Transverse colon (tissue), 4 donors: ENCODE measurements around the gene CEP44. TPM values are rescaled to one million over a fixed set of nuclear protein-coding genes. Genes with fewer than 3 reads are reported as not detected.

Source experiments
- DNase-seq: peaks from one replicate; pipeline ENCODE4 v3.0.0-alpha.2; 2019
- H3K27ac ChIP-seq, 4 donors: fragments of 200-600 bp; sonication (generic); 2 replicates each; pipeline ENCODE4 v1.5.1; 2016 to 2018; ENCODE audit warnings: inconsistent platforms in 4 of 4
- H3K27me3 ChIP-seq: fragments of 200-600 bp; sonication (generic); 2 replicates; pipeline ENCODE4 v1.5.1; 2017; ENCODE audit warnings: inconsistent platforms
- H3K36me3 ChIP-seq, 4 donors: fragments of 200-600 bp; sonication (generic); 2 replicates each; pipeline ENCODE4 v1.5.1; 2017 to 2019; ENCODE audit warnings: inconsistent platforms in 4 of 4
- H3K4me1 ChIP-seq, 4 donors: fragments of 200-600 bp; sonication (generic); 2 replicates each; pipeline ENCODE4 v1.5.1; 2017 to 2020; ENCODE audit warnings: inconsistent platforms in 4 of 4
- H3K4me3 ChIP-seq, 4 donors: fragments of 200-600 bp; sonication (generic); 1 replicate in 1 of 4; 2 replicates in 3 of 4; pipeline versions ENCODE4 v1.5.1 to v1.6.1; 2017 to 2019; ENCODE audit warnings: inconsistent platforms in 4 of 4
- H3K9me3 ChIP-seq, 2 donors: fragments of 200-600 bp; sonication (generic); 2 replicates each; pipeline ENCODE4 v1.5.1; 2017 to 2019; ENCODE audit warnings: inconsistent platforms in 2 of 2
- CTCF ChIP-seq, 5 experiments: fragments of 200-600 bp in 3 of 5; fragments of 450-650 bp in 2 of 5; sonication (generic) in 3 of 5; IDR thresholded peaks; 1 replicate in 2 of 5; 2 replicates in 3 of 5; pipeline ENCODE4 v1.5.1; 2016 to 2017; ENCODE audit warnings: antibody characterized with exemption in 5 of 5, inconsistent platforms in 3 of 5, mild to moderate bottlenecking in 2 of 5, moderate library complexity in 1 of 5
- EP300 ChIP-seq: sonication (generic); formaldehyde crosslinking; IDR thresholded peaks from one replicate; pipeline ENCODE4 v1.6.1; 2017; ENCODE audit warnings: antibody characterized with exemption, low read depth
- POLR2A ChIP-seq: fragments of 450-650 bp; IDR thresholded peaks from one replicate; pipeline ENCODE4 v1.6.1; 2016; ENCODE audit warnings: antibody characterized with exemption, mild to moderate bottlenecking, moderate library complexity
- POLR2AphosphoS5 ChIP-seq, 3 donors: sonication (generic); formaldehyde crosslinking; IDR thresholded peaks; one replicate each; pipeline ENCODE4 v1.6.1; 2016; ENCODE audit warnings: antibody characterized with exemption in 3 of 3
- WGBS, 2 donors: methylation state at CpG; one replicate each; pipeline ENCODE4 v1.1.5; 2018; ENCODE audit warnings: low coverage in 1 of 2; 5-methylcytosine and 5-hydroxymethylcytosine counted together
- in situ Hi-C, 4 donors: fragments of 200-750 bp; cut with MboI; loops; one replicate each; pipeline versions ENCODE4 v1.15.0 to v1.15.1; 2017; ENCODE audit warnings: low sequenced_read_pairs in 3 of 4, low pct_ligation_motif_present in 1 of 4, low pct_unique_long_range_greater_than_20kb in 1 of 4
- intact Hi-C: fragments of 100-400 bp; cut with DNase I; formaldehyde crosslinking; loops from one replicate; pipeline ENCODE4 v1.15.1; 2023; ENCODE audit warnings: low total_unique reads
- total RNA-seq, 4 donors: library from RNA; depleted of rRNA; stranded (reverse); fragments of >200 nt; gene quantifications; one replicate each; pipeline ENCODE4 v1.1.0, GENCODE V29; 2016

The CEP44 gene
- total RNA-seq, 4 donors from 2014 or later = 13.5 to 40.6 (median 24.4) TPM

DNA sequence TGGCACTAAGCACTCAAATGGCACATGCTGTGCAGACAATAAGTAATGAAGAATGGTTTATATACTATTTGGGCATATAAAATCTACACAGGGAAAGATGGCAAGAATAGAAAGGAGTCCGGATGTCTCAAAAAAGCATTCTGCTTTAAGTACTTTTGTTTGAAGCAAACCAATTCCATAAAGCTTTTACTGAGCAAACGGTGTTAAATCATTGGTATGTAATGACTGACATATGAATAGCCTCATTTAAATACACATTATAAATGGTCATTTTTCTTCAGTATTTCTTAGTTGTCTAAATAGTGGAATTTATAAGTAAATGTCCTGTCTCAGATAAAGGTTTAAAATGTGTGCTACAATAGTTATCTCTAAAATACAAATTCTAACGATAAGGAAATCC is 6.3 kb upstream of the CEP44 start:
- 68 to 69% methylated on average over 3 of the region's 3 CpGs for WGBS, 2 donors
- Histone ChIP-seq H3K27me3 (no peaks in the 10 kb centered on the region), H3K9me3 (peaks cover 0 to 8% of the 10 kb centered on the region in 2 donors), H3K27ac (no peak overlapping the region), H3K4me1 (peaks cover 0 to 42% (median 11%) of the 10 kb centered on the region in 4 donors), H3K36me3 (no peaks in the 10 kb centered on the region), H3K4me3 (no peak overlapping the region)
- in situ Hi-C loops (no loop called here), intact Hi-C loops (no loop called here)
- TF ChIP-seq EP300 (no peak), POLR2AphosphoS5 (IDR thresholded peaks at IDR 0.05) (no peak), POLR2A (no peak), CTCF (IDR thresholded peaks at IDR 0.05) (no peak)
- no peak for DNase-seq

GRCh38 chr4:174278467-174278866 is 5.2 kb upstream of the CEP44 start:
- intact Hi-C loops = no loop called here
- in situ Hi-C loops = no loop called here
- H3K36me3 ChIP-seq = no peaks in the 10 kb centered on the region
- H3K4me1 ChIP-seq = peaks cover 0 to 44% (median 12%) of the 10 kb centered on the region in 4 donors
- H3K9me3 ChIP-seq = peaks cover 0 to 8% of the 10 kb centered on the region in 2 donors
- no peak overlapping the region for H3K27ac ChIP-seq
- TF ChIP-seq CTCF (IDR thresholded peaks at IDR 0.05) = no peak
- TF ChIP-seq EP300 = no peak
- TF ChIP-seq POLR2A = no peak
- no peak for TF ChIP-seq POLR2AphosphoS5 (IDR thresholded peaks at IDR 0.05)
- no peaks in the 10 kb centered on the region for H3K27me3 ChIP-seq
- DNase-seq = no peak
- no peak overlapping the region for H3K4me3 ChIP-seq

- Histone ChIP-seq H3K9me3 (peaks cover 0 to 8% of the 10 kb centered on the region in 2 donors), H3K27me3 (no peaks in the 10 kb centered on the region), H3K4me3 (no peak overlapping the region), H3K36me3 (no peaks in the 10 kb centered on the region), H3K27ac (no peak overlapping the region), H3K4me1 (peaks cover 0 to 47% (median 14%) of the 10 kb centered on the region in 4 donors)
- no peak for DNase-seq
- TF ChIP-seq CTCF (IDR thresholded peaks at IDR 0.05) (no peak), POLR2AphosphoS5 (IDR thresholded peaks at IDR 0.05) (no peak), EP300 (no peak)
- 92 to 96% methylated on average over 3 of the region's 3 CpGs for WGBS, 2 donors
- in situ Hi-C loops = no loop called here
- intact Hi-C loops = no loop called here
Measured at GRCh38 chr4:174279433-174280155, 4.1 kb upstream of the CEP44 start.

DNA sequence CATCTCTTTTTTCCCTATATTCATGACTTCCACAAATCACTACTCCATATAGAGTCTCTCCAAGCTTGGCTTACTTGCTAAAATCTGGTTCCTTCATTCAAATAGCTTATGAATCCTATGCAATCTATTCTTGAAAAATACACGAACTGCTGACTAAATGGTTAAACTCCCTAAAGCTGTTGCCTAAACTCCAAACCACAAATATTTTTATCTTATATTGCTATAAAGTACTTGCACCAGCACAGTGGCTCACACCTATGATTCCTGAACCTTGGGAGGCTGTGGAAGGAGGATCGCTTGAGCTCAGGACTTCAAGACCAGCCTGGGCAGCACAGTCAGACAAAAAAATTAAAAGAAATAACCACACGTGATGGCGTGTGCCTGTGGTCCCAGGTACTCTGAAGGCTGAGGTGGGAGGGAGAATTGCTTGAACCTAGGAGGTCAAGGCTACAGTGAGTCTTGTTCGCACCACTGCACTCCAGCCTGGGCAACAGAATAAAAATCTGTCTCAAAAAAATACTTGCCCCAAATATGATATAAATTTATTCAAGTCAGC is 2.5 kb upstream of the CEP44 start:
- H3K36me3 ChIP-seq = no peaks in the 10 kb centered on the region
- H3K9me3 ChIP-seq = peaks cover 0 to 8% of the 10 kb centered on the region in 2 donors
- 83 to 89% methylated on average over 4 to 5 of the region's 5 CpGs for WGBS, 2 donors
- peaks cover 0 to 64% (median 21%) of the 10 kb centered on the region in 4 donors for H3K4me1 ChIP-seq
- no peak overlapping the region for H3K27ac ChIP-seq
- no peak overlapping the region for H3K4me3 ChIP-seq
- intact Hi-C loops (no loop called here), in situ Hi-C loops (no loop called here)
- TF ChIP-seq EP300 = no peak
- TF ChIP-seq CTCF (IDR thresholded peaks at IDR 0.05) = no peak
- no peak for TF ChIP-seq POLR2AphosphoS5 (IDR thresholded peaks at IDR 0.05)
- no peak for TF ChIP-seq POLR2A
- DNase-seq = no peak
- H3K27me3 ChIP-seq = no peaks in the 10 kb centered on the region
